Muscle of back (tissue), 13 donors: ENCODE data around the gene APOA1. TPM values are rescaled to one million over a fixed set of nuclear protein-coding genes. Genes with fewer than 3 reads are reported as not detected.

Experiments
- DNase-seq, 3 donors: peaks; one replicate each; pipeline versions ENCODE4 v3.0.0 to v3.0.0-alpha.2; 2013
- long read RNA-seq, 9 donors: transcript quantifications; one replicate each; lab custom pipeline, GENCODE V29; 2026
- polyA plus RNA-seq, 10 donors: library from polyadenylated mRNA; unstranded; fragments of 120-200 nt; gene quantifications; one replicate each; pipeline ENCODE4 v1.2.1, GENCODE V29; 2013; ENCODE audit not compliant: insufficient read length in 10 of 10

Gene APOA1
- 1 to 10 TPM in 9 of 10 donors, under 1 TPM in 1; 0.74 to 6.2 (median 1.7) TPM for polyA plus RNA-seq
- long read RNA-seq, donor 1: 0 reads
- long read RNA-seq, donor 2, partial matches to known transcripts: 0 of 2 reads
- long read RNA-seq, donor 2, other reads (novel, unspliced or antisense): 0 of 2 reads
- long read RNA-seq, donor 3: 0 reads
- long read RNA-seq, donor 4, partial matches to known transcripts: 0 of 1 reads
- long read RNA-seq, donor 4, other reads (novel, unspliced or antisense): 0 of 1 reads
- long read RNA-seq, donor 5, partial matches to known transcripts: 0 of 3 reads
- long read RNA-seq, donor 5, other reads (novel, unspliced or antisense): 0 of 3 reads
- long read RNA-seq, donor 6, partial matches to known transcripts: 0 of 1 reads
- long read RNA-seq, donor 6, other reads (novel, unspliced or antisense): 0 of 1 reads
- long read RNA-seq, donor 7, partial matches to known transcripts: 0 of 3 reads
- long read RNA-seq, donor 7, other reads (novel, unspliced or antisense): 0 of 3 reads
- long read RNA-seq, donor 8: 0 reads
- long read RNA-seq, donor 9, partial matches to known transcripts: 0 of 2 reads
- long read RNA-seq, donor 9, other reads (novel, unspliced or antisense): 0 of 2 reads

DNA sequence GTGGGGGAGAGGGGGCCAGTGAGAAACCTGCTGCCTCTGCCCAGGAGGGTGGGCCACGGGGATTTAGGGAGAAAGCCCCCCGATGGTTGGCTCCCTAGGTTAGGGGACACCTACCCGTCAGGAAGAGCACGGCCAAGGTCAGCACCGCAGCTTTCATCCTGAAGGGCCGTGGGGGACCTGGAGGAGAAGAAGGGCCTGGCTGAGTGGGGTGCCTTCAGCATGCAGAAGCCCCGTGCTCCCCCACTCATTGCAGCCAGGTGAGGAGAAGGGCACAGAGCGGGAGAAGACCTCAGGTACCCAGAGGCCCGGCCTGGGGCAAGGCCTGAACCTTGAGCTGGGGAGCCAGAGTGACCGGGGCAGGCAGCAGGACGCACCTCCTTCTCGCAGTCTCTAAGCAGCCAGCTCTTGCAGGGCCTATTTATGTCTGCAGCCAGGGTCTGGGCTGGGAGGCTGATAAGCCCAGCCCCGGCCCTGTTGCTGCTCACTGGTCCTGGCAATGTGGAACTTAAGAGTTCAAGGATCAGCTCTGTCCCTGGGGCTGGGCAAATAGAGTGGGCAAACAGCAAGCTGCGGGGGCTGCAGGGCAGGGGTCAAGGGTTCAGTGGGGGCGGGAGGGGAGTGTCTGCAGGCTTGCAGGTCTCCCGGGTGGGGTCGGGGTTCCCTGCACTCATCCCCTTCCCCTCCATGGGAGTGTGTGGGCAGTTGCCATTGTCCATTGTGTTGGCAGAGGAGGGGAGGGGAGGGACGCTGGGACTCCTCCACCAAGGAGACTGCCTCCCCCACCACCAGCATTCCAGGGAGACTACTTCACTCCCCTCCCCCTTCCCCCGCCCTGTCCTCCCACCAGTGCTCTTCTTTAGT, at the start of gene APOA1:
APOA1 (minus strand) TSS at position 392 of the 861 bp plus-strand sequence; CDS start at position 157, 235 bp downstream.
- DNase-seq: no peak

DNA sequence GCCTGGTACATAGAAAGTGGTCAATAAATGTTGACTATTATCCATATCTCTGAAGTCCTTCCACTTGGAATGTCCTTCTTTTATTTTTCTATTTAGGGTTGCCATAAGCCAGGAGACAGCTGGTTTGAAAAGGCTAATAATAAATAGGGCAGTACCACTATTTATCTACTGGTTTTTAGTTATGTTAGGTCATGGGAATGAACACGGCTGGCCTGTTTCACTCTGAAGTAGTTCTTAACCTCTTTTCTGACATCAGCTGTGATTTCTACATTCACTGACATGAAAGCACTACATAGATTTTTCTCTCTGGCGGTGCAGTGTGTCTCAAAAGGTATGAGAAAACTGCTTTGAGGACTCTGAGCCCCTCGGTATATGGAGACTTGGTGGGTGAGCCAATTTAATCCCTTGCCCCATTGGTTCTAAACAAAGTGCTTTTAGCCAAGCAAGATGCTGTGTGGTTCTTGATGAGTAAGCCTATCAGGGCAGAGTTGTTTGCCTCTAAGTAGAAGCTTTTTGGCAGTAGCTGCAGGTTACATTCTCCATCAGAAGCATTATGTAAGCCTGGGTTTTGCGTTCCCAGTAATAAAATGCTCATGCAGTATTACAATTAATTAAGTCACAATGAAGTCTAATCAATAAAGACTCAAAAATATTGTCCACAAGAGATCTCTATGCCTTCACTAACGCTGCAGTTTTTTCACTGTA, 48.7 kb upstream of the APOA1 start:
- DNase-seq: no peak

DNA sequence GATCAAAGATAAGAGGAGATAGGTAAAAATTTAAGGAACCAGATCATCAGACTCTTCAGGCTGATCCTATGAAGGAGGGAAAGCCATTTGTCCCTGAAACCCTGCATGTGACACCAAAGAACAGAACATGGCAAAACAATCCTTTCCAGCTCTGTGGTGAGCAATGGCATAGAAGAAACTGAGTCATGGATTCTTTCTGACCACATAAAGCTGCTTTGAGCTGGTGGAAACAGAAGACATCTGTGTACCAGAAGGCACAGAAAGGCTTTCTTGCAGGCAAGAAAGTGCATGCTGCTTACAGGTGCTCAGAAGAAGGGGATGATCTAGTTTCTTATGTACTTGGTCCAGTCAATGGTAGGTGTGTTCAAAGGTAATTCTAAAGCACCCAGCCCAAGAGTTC, 45.0 kb upstream of the APOA1 start:
- DNase-seq: no peak

DNA sequence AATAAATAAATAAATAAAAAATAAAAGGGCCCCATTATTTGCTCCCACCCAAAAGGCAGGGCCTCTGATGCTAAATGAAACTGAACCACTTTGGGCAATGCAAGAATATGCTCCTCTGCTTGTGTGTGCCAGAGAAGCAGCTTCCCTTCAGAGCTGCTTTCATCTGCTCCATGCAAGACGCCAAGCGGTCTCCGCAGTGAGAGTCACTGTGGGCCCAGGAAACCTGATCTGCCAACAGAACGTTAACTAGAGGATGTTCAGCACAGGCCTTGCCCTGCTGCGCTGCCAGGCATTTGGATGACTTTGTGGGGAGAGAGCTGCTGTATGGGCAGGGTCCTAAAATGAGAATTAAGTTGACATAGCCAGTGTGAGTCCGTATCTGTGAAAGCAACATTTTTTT, 43.7 kb upstream of the APOA1 start:
- DNase-seq: peak; percentile 40 to 57 (median 42)

DNA sequence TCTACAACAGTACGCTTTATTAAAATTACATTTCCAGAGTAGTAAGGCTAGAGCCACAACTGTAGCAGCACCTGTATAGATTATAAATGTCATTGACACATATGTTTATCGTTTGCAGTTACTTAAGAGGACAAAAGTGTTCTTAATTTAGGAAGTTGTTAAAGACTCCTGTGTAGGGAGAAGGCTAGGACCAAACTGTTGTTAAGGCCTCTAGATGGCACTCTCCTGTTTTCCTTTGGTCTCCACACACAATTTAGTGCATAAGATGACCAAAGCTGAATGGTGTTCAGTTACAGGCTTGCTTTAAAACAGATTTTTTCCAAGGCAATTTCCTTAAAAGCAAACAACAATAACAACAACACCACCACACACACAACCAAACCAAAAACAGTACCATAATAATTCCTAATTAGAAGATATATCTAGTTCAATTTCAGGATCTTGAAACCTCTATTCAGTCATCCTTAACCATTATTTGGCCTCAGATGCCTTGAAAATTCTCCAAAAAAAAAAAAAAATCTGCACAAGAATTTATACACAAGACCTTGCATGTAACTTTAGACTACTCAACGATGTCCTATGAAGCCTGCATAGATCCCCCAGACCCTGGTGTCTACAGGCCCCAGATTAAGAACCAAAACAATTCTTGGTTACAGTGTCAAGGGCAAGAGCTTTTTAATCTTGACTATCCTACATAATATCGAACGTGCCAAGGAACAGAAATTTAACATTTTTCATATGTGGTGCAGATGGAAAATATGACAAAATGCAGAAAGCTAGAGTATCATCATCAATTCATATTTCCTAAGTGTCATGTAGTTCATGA, 42.6 kb upstream of the APOA1 start:
- peak; percentile 73 to 87 (median 75) for DNase-seq

DNA sequence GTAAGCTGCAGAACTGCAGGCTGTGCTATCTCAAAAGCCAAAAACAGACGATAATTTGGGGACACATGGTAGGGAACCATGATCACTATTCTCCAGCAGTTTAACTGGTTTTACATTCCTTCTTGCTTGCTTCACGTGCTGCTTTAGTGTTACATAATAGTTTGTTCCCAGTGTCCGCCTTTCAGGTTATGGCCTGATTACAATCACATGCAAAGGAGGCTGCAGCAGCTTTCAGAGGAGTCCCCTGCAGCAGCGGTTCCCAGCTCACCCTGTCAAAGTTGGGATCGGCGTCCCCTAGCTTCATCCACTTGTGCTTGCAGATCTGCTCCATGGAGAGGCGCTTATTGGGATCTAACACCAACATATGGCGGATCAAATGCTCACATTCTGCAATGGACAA, 39.2 kb upstream of the APOA1 start:
- no peak for DNase-seq

DNA sequence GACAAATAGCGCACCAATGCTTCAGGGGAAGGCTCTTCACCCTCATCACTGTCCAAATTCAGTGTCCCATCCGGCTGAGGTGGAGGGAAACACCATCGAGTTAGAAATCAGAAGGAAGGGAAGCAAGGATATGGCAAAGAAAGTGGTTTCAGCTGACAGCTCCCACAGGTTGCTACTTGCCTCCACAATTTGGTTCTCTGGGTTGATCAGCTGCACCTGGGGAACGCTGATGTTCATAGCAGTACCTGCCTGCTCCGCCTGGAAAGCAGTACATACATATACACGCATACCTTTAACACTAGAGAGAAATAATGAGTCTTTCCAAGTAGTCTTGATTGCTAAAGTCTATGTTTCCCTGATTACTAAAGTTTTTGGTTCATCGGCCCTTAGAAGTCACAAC, 37.8 kb upstream of the APOA1 start:
- DNase-seq: no peak

DNA sequence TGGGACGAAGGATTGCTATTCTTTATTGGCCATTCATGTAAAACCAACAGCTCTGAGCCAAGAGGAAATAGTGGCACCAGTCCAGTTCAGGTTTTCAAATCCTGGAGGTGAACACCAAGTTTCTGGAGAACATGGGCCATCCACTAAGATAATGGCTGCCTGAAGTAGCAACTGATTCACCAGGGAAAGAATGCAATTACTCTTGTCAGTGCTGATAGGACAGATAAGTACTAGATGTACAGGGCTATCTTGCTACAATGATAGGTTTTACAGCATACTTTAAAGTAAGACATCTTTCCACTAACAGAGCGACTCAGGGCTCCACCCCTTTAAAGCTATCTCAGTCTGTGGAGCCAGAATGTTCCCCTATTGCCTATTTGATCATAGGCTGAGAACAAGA, 36.8 kb upstream of the APOA1 start:
- peak in 1 of 3 donors; percentile 55 for DNase-seq

DNA sequence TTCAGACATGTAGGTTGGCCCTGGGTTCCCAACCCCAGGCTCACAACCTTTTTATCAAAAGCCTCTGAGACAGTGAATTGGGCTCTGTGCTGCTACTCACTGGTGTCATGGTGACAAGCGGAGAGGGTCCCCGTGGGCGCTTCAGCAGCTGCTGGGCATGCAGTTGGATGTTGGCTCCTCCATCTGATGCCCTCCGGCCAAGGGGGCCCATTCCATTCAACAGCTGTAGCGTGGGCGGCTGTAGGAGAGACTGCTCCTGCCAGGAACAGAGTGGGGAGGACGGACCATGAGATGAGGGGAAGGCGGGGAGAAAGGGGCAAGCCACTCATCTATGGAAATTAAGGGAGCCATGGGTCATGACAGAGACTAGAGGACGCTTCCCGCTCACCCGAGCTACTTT, 36.0 kb upstream of the APOA1 start:
- no peak for DNase-seq

DNA sequence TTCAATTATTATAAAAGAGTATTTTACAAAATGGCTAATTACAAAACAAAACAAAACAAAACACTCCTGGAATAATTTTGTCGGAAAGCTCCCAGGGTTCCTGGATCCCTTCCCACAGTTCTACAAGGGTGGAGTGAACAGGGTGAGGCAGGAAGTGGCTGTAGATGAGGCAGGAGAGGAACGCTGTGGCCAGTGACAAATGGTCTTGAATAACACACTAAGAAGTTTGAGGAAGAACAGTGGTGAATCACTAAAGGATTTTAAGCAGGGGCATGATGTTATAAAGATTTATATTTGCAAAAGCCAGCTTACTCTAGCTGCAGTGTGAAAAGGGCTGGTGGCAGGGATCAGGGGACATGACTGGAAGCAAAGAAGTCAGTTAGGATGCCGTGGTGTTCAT, 33.8 kb upstream of the APOA1 start:
- peak in 1 of 3 donors; percentile 73 for DNase-seq

DNA sequence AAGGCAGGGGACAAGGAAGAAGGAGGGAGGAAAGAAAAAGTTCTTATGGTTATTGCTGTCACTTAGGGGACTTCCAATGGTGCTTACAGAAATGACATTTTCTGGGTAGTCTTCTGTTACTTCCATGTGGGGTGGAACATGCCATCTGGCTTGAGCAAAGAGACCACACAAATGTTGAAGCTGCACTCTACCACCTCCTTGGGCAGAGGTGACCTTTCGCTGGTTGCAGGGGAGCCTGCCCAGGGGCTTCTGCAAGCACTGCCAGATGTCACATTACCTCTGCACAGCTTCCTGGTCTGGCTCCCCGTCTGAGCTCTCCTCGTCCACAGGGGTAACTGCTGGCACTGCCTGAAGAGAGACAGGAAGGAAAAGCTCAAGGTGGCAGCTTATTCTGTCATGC, 32.6 kb upstream of the APOA1 start:
- no peak for DNase-seq

DNA sequence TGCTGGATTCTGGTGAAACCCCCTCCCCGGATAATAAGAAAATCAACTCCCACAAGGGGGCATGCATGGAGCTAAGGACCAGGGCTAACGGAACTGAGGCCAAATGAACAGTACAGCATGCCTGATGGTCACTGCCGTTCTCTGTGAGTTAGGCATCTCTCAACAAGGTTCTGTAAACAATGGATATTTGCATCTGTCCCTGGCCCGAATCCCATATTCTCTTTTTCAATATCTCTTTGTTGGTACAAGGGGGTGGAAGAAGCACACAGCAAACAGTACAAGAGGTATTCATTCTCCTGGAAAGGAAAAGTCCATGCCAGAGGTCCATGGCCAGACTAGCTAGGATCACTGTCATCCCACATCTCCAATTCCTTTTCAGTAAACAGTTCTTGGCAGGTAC, 32.2 kb upstream of the APOA1 start:
- DNase-seq: no peak

DNA sequence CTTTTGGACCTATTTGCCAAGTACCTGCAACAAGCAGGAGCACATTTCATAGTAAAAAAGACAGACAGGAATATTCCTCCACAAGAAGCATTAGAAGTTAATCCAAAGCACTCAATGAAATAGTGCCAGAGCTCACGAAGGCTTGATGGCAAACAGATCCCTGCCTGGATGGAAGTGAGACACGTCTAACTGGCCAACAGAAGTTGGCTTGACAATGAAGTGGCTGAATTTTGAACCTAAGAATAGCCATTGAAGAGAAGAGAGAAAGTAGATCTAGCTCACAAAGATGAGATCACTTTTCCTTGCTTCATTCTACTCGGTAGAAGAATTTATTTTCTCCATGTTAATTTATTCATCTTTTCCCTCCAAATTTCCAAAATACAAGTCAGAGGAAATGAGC, 30.6 kb upstream of the APOA1 start:
- DNase-seq: no peak

DNA sequence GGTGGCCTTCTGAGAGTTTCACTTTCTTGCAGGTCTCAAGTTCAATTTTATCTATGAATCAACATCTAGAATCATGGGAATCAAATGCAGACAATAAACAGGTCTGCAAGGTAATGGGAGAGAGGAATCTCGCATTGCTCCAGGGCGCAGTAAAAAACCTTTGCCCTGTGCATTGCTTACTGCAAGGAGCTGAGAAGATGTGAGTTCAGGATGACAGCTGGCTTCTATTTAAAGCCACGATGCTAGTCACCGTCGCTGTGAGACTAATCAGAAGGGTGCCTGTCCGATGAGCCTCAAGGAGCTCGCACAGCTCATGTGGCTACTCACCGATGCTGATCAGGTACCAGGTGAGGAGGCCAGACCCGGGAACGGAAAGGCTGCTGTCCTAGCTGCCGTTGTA, 30.2 kb upstream of the APOA1 start:
- DNase-seq: no peak

DNA sequence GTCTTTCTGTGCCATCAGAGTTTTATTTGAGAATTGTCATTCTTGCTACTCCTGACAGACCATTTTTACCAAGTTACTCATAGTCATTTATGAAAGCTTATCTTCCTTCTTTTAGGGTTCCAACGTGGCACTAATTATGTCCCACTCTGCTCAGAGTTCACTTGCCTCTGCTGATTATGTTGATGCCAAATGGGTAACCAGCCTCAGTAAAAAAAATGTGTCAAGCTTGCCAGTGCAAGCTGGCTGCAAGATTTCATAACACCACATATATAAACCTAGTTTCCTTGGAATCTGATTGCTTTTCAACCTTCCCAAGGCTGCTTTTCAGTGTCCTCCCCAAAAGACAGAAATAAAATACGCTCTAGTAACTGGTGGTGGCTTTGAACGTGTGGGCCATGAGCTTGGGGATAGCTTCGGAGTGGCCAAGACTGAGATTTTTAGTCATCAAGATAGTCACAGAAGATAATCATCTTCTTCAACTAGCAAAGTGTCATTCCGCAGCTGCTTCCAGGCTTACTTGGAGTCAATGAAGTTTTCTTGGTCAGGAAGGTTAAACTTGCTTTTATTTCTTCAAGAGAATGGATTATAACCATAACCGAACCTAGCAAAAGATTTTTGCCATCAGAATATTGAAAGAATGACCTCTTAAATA, 29.5 kb upstream of the APOA1 start:
- DNase-seq: no peak

DNA sequence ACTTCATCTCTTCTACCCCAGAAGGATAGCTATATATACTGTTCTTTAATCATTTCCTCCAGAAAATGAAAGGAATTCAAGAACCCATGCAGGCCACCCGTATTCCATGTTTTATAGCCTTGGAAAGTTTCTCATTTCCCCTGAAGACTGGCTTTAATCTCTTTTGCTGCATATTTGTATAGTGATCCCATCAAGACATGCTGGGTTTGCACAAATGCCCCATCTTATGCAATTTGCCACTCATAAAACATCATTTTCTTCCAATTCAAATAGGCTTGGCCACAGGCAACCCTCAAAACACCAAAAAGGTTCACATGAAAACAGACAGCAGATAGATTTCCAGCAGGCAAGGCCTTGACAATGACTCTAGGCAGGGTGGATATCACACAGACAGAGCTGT, 28.3 kb upstream of the APOA1 start:
- DNase-seq: peak in 1 of 3 donors; percentile 57

DNA sequence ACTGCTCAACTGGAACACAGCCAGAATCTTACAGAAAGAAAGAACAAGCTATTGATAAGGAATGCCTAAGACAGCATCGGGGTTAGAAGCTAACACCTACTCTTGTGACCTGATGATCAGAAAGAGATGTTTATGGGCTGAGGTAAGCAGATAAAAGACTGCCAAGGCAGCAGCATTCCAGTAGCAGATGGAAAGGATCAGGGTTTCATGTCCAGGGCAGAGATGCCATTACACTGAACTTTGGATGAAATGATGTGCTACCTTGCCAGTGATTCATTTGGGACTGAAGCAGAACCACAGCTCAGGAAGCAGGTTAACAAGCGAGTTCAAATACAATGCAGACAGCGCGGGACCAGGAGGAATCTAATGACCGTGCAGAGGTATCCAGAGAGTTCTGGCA, 27.1 kb upstream of the APOA1 start:
- no peak for DNase-seq

DNA sequence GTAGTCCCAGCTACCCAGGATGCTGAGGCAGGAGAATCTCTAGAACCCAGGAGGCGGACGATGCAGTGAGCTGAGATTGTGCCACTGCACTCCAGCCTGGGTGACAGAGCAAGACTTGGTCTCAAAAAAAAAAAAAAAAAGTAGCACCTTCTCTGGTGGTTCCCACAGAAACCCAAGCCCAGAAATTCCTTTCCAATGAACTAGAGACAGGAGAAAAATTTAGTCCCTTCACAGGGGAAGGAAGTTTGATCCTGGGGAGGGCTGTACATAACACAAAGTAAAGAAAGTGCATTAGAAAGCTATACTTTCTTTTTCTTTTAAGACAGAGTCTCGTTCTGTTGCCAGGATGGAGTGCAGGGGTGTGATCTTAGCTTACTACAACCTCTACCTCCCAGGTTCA, 25.5 kb upstream of the APOA1 start:
- no peak for DNase-seq

DNA sequence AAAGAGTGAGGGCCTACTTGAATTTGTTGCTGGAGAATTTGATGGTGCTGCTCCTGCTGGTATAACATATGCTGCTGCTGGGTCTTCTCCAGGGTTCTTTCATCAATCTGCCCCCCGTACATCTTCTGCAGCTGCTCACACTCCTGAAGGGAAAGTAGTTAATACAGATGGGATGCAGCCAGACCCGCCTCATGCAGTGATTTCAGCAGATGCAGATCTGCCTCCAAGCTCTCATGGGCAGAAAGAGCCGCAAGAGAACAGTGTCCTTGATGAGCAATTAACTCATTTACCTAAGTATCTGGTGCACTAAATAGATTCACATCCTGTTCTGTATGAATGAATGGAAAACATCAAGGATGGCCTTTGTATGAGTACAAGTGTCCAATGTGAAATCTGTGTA, 24.8 kb upstream of the APOA1 start:
- no peak for DNase-seq

DNA sequence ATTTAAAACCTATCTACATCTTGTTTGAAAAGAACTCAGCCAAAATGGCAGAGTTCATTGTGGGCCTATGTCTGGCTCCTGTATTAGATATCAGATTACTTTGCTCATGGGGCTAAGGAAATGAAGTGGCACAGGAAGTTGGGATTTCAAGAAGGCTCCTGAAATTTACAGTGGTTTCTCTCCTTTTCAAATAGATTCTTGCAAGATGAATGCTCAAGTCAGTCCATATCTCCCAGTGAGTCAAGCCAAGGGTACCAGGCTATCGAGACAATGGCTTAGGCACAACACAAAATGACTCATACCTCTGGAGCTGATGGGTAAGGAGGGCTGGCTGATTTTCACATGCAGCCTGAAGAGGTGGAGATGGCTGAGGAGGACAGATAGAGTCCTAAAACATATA, 24.1 kb upstream of the APOA1 start:
- no peak for DNase-seq
